Right renal pelvis (tissue), 4 donors: ENCODE measurements around the gene CYB5A. TPM values are rescaled to one million over a fixed set of nuclear protein-coding genes. Genes with fewer than 3 reads are reported as not detected.

Experiments
- DNase-seq, 4 donors: peaks; one replicate each; pipeline ENCODE4 v3.0.0-alpha.2; 2013; ENCODE audit warnings: low read depth in 4 of 4, low spot score in 3 of 4, missing footprints in 1 of 4
- polyA plus RNA-seq, 4 donors: library from polyadenylated mRNA; unstranded; fragments of 120-200 nt; gene quantifications; one replicate each; pipeline ENCODE4 v1.2.1, GENCODE V29; 2013; ENCODE audit not compliant: insufficient read length in 4 of 4

Gene CYB5A
- polyA plus RNA-seq, 4 donors = 302 to 318 (median 312) TPM

DNA sequence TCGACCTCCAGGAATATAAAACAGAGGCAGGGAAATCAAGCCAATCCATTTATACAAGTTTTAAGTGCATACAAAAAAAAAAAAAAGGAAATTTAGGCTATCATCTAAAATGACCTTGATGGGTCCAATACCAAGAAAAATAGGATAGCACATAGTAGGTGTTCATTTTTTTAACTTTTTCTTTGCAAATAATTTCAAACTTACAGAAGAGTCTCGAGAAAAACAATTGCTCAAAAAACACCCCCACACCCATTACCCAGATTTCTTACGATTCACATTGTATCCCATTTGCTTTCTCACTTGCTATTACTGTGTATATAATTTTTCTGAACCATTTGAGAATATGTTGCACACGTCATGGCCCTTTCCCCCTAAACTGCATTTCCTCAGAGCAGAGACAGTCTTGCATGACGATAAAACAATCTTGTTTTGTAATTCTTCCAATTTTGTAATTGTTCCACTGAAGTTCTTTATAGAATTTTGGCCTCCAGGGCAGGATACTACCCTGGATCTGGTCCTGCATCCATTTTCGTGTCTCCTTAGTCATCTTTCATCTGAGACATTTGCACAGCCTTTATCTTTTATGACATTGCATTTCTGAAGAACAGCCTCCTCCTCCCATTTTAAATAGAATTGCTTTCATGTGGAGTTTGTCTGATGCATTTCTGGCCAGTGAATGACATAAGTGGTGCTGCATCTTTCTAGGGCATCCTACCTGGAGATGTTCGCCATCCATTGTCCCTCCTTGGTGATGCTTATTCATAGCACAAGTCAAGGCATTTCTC, 68.9 kb downstream of the CYB5A start:
- DNase-seq = no peak

DNA sequence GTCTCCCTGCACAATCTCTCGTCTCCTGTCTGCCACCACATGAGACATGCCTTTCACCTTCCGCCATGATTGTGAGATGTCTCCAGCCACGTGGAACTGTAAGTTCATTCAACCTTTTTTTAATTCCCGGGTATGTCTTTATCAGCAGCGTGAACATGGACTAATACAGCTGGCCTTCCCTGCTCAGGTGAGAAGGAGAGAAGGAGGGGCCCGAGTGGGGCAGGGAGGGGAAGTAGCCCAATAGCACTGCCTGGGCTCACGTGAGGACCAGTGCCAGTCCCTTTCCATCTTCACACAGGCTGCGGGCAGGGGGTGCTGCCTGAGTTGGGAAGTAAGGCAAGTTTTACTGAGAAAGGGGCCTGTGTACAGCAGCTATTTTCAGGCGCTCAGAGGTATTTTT, 70.7 kb downstream of the CYB5A start:
- DNase-seq = no peak

DNA sequence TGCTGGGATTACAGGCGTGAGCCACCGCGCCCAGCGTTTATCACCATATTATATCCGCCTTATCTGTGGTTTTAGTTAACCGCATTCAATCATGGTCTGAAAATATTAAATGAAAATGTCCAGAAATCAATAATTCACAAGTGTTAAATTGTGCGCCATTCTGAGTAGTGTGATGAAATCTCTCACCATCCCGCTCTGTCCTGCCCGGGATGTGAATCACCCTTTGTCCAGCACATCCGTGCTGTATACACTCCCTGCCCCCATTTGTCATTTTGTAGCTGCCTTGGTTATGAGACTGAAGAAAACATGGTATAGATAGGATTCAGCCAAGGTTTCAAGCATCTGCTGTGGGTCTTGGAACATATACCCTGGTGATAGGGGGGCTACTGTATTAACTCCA, 72.7 kb downstream of the CYB5A start:
- DNase-seq = no peak

DNA sequence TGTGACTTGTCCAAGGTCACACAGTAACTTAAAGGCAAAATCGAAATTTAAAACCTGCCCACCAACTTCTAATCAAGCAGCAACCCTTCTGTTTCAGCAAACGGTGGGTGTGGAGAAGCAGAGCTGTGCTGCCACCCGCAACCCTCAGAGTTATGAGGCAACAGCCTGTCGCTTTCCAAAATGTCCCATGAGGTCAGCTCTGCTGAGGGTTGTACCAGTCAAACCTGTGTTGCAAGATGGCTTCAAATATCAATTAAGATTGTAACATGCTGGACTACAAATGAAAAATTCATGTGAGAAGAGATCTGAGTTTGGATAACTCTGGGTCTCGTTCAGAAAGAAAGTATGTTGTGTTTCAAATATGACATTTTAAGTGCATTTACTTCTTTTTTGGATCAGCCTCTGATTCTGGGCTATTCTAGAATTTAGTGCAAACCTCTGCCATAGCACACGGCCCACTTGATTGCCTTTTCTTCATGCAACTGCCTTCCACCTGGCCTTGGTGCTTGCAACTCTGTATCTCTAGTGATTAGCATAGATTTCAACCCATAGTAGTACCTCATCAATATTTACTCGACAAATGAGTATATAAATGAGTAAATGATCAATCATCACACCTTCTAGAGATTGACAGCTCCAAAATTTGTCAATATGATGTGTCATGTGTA, 74.2 kb downstream of the CYB5A start:
- DNase-seq = no peak

DNA sequence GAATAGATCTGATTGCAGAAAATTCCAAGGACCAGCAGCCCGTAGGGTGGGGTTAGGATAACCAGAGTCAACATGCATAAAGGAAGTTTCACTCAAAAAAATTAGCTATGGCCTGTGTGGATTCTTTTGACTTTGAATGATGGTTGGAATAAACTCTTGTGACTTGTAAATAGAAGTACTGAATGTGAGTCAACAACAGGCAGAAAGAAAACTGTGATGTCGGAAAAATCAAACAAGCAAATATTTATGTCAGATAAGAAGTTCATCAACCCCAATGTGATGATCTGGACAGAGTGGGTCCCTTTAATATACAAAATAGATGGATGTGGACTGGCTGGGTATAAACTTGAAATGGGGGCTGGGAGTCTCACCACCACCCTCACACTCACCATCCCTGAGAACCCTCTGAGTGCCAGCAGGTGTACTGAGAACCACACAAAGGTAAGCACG, 75.1 kb downstream of the CYB5A start:
- DNase-seq = no peak

DNA sequence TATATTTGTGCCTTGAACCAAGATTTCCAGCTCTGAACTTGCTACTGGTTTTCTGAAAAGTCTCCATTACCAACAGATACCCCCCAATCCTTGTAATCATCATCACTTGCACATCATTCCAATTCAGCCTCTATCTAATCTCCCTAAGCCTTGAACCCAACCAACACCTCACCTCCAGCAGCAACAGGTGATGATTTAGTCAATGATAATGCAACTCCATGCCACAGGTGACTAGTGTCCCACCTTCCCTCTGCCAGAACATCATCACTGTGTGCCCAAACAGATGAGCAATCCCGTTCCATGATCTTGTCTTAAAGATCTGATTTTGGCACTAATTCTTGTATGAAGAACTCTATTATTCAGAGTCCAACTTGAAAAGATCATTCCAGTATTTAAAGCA, 75.9 kb downstream of the CYB5A start:
- no peak for DNase-seq

DNA sequence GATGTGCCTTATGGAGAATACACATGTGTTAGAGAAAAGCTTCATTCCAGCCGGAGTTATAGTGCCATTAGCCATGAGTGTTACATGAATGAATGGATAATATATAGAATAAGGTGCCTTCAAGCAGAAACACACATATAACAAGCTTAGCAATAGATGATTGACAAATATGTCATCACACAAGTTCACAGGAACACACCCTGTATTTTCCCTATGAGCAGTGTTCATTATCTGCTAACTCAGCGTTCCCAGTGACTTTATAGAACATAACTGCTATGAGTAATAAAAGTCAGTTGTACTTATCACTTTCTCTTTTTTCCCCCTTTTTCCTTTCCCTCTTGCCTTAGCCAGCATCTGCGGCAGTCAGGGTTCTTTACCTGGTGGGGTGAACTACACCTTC, 78.3 kb downstream of the CYB5A start:
- no peak for DNase-seq

DNA sequence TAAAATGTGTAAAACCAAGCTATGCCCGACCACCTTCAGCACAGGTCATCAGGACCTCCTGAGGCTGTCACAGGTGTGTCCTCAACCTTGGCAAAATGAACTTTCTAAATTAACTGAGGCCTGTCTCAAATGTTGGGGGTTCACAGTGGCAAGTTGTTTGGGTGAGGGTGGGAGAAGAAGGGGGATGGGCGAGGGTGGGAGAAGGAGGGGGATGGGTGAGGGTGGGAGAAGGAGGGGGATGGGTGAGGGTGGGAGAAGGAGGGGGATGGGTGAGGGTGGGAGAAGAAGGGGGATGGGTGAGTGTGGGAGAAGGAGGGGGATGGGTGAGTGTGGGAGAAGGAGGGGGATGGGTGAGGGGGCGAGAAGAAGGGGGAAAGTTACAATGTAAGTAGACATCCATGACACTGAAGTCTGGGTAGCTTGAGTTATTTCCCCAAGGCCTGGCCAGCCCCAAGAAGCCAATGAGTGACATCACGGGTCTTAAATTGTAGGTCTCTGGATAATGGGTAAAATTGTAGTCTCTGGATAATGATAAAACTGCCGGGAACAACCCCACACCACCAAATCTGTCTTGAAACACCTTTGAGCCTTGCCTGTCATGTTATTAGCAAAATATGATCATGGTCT, 87.1 kb downstream of the CYB5A start:
- no peak for DNase-seq

DNA sequence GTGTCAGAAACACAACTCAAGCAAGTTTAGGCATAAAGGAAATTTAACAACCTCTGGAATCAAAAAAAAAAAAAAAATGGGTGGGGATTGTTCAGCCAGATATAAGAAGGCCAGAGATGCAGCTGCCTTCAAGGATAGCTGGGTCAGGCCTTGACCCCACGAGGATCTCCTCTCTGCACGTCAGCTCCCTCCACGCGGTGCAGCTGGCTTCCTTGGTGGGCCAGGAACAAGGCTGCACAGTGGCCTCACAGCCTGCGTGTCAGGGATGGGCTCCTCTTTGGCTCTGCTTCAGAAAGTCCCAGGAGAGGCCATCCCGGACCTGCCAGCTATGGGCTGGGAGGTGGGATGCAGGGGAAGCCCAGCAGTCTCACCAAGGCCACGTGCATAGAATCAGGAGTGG, 88.0 kb downstream of the CYB5A start:
- DNase-seq = no peak

Other genes starting within 250 kb of the CYB5A start
- gene FBXO15, start 144.1 kb downstream of the CYB5A start, polyA plus RNA-seq = 1 to 10 TPM; 2.8 to 7.1 (median 5.4) TPM
- gene TIMM21, start 143.4 kb downstream of the CYB5A start, polyA plus RNA-seq = 10 to 100 TPM; 63.6 to 75.6 (median 68.0) TPM
- gene C18orf63, start 23.9 kb upstream of the CYB5A start, polyA plus RNA-seq = under 1 TPM; 0.25 to 0.40 (median 0.32) TPM
- under 1 TPM; 0.25 to 0.56 (median 0.36) TPM for gene DIPK1C, start 165.3 kb upstream of the CYB5A start, polyA plus RNA-seq
- 100 to 1,000 TPM; 263 to 289 (median 279) TPM for gene CNDP2, start 204.4 kb upstream of the CYB5A start, polyA plus RNA-seq
- gene CNDP1, start 242.5 kb upstream of the CYB5A start, polyA plus RNA-seq = 1 to 10 TPM in 2 of 4 donors, under 1 TPM in 2; 0.72 to 2.0 (median 0.92) TPM